Stimulated activated CD8-positive, alpha-beta memory T cell treated with anti-CD3 and anti-CD28 coated beads, Interleukin-4, amount 100 ng/mL, for 4 hours (primary cell): ENCODE data around the gene NDUFA11.

Experiments
- DNase-seq, 2 donors: peaks; one replicate each; pipeline ENCODE4 v3.0.0-alpha.2; 2020; ENCODE audit warnings: low read depth in 2 of 2, low spot score in 1 of 2

NDUFA11 gene

DNA sequence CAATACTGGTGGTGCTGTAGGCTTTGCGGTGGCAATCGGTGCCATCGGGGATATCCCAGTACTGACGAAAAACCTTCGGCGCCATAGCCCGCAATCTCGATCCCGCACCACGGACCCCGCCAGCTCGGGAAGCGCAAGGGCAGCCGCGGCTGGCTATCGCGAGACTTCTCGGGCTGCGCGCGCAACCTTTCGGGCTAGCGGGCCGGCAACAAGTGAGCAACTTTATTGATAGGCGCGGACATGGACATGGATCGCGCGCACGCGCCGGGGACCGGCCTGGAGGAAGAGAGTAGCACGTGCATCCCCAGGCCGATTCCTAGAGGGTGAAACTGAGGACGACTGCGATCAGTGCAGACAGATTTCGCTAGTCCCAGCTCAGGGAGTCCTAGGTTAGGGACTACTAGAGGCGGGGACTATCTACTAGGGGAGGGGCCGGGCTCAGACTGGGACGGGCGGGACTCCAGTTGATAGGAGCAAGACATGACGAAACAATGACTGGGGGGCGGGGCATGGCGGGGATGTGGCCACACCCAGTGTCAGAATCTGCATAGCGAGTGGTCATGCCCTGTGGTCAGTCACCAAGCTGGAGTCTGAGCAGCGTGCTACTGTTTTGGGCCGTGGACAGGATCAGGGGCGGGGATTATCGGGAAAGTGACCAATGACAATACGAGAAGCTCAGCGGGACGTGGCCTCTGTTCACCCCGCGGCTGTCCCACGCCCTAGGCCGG, at the start of gene NDUFA11:
NDUFA11 (minus strand) TSS at position 167 of the 728 bp plus-strand sequence; CDS start at position 85, 82 bp downstream.
- peak; percentile 93 to 96 for DNase-seq

GRCh38 chr19:5953030-5953589, 49.5 kb upstream of the NDUFA11 start:
- no peak for DNase-seq

- DNase-seq, result no peak
These were observed 48.8 kb upstream of the NDUFA11 start for GRCh38 chr19:5952193-5953029.

GRCh38 chr19:5951338-5951861, 47.8 kb upstream of the NDUFA11 start:
- DNase-seq, result no peak

DNA sequence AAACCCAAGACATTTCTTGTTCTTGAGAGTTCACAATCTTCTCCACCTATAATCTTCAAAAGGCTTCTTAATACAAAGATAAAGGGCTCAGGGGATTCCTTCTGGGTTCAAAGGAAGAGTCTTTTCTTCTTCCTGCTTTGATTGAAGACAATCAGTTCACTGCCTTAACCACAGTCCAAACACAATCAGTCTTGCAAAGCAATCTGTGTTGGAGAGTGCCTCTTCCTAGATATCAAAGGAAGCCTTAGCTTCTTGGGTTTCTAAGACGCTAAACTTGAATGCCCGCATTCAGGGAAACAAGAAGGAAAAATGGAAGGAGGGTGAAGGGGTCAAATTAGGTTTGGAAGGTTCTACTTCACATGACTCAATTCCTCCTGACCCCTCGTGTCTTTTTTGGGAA, 47.2 kb upstream of the NDUFA11 start:
- no peak for DNase-seq

GRCh38 chr19:5949792-5950305, 46.3 kb upstream of the NDUFA11 start:
- DNase-seq, result no peak

DNA sequence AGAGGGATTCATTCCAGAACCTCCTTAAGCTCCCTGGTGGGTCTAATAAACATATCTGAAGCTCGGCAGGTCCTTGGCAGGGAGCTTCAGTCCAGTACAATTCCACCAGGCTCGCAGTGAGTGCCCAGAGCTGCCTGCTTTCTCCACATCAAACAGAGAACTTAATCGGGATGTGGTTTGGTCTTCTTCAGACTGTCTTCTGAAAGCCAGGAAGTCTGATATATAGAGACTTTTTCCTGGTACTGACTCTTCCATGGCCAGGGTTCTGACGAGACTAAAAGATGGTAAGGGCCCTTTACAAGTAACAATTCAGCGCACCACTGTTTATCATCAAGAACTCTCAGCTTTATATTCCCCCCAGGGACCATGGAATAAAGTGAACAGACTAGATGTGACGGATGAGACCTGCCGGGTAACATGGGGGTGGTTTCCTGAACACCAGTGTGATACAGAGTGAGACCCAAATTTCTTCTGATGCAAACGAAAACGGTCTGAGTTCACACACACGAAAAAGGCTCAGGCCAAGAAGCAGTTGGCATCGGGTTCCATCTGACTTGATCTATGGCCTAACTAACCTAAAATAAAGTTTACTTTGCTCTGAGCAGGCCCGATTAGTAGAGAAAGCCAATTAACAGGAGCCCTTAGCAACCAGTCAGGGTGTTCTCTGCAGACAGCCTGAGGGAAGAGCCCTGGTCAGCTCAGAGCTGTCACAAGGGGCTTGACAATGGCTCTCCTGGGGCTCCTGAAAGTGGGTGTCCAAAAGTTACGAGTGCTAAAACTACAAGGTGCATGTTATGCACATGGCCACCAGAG, 45.4 kb upstream of the NDUFA11 start:
- DNase-seq, result no peak

- DNase-seq, result no peak
These were observed 43.8 kb upstream of the NDUFA11 start for GRCh38 chr19:5947435-5947834.

DNA sequence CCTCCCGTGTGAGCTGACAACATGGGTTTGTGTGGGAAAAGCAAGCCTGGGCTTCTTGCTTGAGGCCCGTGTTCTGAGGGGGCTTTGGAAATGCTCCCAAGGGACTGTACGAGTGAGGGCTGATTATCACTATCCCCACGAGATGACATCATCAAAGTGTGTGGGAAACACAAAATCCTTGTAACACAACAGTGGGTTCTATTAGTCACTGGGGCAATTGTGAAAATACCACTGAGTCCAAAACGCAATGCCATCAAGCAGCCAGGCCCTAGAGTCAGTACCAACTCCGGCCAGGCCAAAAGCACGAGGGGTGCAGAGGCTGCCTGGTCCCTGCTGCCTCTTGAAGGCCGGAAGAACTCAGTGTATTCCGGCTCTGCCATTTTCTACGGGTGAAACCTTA, 40.0 kb upstream of the NDUFA11 start:
- DNase-seq, result no peak

GRCh38 chr19:5943045-5943444, 39.5 kb upstream of the NDUFA11 start:
- no peak for DNase-seq

DNA sequence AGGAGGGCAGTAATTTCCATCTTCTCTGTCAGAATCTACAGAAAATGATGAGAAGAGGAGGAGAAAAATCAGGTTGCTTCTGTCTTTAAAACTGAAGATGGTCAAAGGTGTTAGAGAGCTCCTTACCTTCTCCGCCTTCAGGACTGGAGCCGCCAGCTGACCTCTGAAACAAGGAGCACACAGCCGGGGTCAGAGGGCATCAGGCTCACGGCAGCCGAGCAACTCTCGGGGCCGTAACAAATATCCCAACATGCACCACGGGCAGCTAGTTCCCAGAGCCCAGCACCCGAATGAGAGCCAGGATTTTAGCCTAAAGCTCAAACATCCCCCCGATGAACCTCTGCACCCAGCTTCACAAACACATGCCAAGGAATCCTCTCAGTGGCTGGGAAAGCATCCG, 38.1 kb upstream of the NDUFA11 start:
- no peak for DNase-seq

DNA sequence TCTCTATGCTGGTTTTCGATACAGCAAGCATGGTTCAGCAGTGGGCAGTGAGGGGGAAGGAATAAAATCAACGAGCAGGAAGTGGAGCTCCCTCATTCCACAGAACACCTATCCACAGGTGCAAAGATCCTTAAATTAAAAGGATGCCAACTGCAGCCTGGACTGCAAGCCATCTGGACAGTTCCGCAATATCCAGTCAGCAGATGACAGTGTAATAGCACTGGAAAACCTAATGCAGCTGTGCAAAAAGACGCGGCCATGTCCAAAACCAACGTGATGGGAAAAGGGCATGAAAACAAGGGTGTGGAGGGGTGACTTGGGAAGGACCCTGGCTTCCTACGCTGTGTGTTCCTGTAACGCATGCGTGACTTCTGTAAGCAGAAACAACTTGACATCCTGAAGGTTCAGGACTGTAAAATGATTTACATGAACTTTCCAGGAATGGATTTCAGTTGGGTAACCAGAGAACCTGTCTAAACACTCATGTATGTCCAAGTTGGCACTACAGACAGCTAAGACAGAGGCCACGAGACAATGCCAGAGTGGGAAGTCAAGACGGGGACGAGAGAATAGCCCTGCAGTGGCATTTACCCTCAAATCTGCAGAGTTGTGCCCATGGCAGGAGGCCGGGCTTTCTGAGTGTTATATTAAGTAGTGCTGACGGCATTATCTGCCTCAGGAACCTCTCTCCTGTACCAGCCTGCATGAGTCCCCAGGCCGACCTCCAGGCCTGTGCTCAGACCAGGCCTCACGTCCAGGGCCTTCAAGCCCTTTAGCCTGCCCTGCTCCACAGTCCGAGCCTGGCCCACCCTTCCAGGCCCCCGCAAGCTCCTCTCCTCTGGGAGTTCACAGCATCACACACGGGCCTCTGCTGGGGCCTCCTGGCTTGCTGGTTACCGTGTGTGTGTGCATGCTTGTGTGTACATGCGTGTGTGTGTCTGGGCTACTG, 36.9 kb upstream of the NDUFA11 start:
- DNase-seq, result no peak

DNA sequence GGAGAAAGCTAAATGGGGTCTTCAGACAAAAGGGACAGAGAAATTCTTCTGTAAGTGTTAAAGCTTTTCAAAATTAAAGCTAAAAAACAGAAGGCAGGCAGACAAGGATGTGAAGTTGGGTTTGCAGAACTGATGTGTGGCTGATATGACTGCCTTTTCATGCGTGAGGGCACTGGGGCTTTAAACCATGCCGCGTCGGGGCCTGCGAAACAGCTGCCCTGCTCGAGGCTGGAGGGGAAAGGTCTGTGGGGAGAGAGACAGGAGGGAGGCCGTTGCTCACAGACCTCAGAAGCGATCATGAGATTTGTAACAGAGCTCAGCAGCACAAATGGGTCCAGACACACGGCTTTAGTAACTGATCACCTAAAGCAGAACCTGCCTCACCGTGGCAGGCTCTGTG, 34.0 kb upstream of the NDUFA11 start:
- no peak for DNase-seq

DNA sequence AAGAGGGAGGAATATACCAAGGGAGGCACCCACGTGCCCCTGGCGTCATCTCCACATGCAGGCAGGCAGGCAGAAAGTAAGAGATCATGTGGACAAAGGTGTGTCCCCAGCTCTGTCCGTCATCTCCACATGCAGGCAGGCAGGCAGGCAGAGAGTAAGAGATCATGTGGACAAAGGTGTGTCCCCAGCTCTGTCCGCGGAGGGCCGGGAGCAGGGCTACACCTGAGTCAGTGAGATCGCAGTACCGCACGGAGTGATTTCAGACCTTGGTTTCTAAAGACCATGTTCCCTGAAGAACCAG, 32.7 kb upstream of the NDUFA11 start:
- no peak for DNase-seq

GRCh38 chr19:5935473-5936291, 32.1 kb upstream of the NDUFA11 start:
- DNase-seq, result no peak

DNA sequence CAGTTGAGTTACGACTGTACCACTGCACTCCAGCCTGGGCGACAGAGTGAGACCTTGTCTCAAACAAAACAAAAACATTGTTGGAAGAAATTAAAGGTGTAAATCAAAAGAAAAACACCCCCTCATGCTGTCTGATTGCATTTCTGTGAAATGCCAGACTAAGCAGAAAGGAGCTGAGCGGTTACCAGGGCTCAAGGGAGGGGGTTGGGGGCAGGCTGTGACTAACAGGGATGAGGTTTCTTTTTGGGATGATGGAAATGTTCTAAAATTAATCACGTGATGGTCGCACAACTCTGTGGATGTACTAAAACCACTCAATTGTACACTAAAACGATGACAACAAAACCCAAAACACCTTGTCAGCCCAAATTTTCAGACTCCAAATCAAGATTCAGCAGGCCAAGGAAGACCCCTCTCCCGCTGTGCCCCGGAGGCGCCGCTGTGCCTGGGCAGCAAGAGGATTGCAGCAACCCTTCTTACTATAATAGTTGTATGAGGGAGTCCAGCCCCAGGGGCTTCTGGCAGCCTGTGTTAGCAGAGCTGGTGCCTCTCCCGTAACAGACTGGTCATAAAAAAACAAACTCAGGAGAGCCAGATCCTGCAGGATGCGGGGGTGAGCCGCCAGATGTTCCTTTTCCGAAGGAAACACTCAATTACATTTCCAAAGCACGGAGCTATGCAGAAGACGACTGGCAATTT, 31.3 kb upstream of the NDUFA11 start:
- DNase-seq, result no peak

- no peak for DNase-seq
These were observed 30.4 kb upstream of the NDUFA11 start for GRCh38 chr19:5934069-5934401.

- no peak for DNase-seq
These were observed 29.9 kb upstream of the NDUFA11 start for GRCh38 chr19:5933391-5934068.
